NB4 (cell line): Measurements from ENCODE around the gene QSOX2.

Source experiments
- POLR2A ChIP-seq: IDR thresholded peaks from 2 replicates; pipeline ENCODE4 v1.6.1; 2011; ENCODE audit warnings: mild to moderate bottlenecking; ENCODE audit not compliant: insufficient read length; ENCODE audit errors: extremely low read depth
- TF ChIP-seq, protein P1 (sequence below): IDR thresholded peaks from one replicate; pipeline ENCODE4 v1.5.1; 2012; ENCODE audit warnings: low read depth, low read length

DNA sequence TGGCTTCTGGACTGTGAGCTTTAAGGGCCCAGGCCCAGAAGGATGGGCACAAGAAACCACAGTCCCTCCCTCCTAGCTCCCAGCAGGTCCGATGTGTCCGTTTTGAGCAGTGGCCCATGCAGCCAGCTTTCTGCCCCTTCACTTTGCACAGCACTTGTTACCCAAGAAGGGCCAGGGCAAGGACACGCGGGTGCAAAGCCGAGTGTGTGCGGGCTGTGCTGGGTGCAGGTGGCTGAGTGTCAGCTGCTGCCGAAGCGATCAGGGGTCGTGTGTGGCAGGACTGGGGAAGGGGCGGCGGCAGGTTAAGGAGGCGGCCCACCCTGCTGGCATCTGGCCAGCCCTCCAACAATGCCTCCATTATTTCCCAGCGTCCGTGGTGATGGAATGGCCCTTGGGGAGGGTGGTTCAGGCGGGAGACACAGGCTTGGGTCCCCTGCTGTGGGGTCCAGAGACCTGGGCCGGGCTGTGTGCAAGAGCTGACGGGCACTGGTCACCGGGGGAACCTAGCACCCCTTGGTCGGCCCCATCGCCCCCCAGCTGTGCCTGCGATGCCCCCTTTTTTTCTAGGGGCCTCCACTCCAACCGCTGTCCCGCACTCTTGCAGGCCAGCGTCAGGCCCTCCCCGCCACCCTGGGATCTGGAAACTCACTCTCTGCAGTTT, 41.3 kb downstream of the QSOX2 start:
- no peak for TF ChIP-seq POLR2A
- TF ChIP-seq, protein P1, sequence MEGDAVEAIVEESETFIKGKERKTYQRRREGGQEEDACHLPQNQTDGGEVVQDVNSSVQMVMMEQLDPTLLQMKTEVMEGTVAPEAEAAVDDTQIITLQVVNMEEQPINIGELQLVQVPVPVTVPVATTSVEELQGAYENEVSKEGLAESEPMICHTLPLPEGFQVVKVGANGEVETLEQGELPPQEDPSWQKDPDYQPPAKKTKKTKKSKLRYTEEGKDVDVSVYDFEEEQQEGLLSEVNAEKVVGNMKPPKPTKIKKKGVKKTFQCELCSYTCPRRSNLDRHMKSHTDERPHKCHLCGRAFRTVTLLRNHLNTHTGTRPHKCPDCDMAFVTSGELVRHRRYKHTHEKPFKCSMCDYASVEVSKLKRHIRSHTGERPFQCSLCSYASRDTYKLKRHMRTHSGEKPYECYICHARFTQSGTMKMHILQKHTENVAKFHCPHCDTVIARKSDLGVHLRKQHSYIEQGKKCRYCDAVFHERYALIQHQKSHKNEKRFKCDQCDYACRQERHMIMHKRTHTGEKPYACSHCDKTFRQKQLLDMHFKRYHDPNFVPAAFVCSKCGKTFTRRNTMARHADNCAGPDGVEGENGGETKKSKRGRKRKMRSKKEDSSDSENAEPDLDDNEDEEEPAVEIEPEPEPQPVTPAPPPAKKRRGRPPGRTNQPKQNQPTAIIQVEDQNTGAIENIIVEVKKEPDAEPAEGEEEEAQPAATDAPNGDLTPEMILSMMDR = no peak
